Hepatic stellate cell (primary cell): Measurements from ENCODE around the gene FOXD3.
"Not testable (repeated sequence)": the region's sequence is repeated elsewhere in the genome, so short reads cannot be mapped to it uniquely, and the experiment has no call there.

Source experiments
- DNase-seq: peaks from one replicate; pipeline ENCODE4 v3.0.0; 2011; ENCODE audit warnings: low spot score

Gene FOXD3

DNA sequence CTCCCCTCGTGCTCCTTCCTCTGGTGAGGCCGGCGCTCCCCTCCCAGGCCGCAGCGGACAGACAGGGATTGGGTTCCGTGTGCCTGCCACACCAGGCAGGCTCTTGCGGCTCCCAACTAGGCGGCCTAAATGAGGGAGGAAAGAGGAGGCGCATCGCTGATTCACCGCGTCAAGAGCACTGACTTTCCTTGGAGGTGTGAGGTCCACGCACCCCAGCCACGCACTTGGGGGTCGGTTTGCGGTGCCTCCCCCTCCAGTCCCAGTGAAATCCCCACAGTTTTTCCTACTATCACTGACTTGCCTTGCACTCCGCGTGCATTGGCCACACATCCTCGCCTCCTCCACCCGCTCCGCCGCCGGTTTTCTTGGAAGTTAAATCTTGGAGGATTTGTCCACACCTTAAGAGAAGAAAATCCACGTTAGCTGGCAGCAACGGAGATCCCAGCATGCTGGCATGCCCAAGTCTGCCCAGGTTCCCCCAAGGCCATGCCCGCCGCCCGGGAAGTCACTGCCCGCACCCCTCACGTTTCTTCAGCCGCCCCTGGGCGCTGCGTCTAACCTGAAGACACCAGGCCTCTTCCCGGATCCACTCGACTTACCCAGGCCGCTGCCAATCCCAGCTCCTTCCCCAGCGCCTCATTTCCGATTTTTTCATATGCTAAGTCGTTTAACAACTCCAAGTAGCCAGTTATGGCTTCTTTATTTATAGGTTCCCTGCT, 1.1 kb upstream of the FOXD3 start:
- no peak for DNase-seq

DNA sequence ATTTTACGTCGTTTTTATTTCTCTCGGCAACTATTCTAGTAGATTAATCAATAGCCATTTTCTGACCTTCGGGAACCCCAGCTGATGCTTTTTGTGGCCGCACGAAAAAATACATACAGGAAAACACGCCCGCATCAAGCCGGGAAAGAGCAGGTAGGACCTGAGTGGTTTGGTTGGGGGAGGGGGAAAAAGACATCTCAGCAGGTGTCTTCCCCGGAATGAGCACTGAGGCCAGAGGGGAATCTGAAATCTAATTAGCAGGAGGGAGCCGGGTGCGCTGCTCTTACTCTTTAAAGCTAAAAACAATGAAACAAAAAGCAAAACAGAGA, 618 bp upstream of the FOXD3 start:
- DNase-seq: no peak

DNA sequence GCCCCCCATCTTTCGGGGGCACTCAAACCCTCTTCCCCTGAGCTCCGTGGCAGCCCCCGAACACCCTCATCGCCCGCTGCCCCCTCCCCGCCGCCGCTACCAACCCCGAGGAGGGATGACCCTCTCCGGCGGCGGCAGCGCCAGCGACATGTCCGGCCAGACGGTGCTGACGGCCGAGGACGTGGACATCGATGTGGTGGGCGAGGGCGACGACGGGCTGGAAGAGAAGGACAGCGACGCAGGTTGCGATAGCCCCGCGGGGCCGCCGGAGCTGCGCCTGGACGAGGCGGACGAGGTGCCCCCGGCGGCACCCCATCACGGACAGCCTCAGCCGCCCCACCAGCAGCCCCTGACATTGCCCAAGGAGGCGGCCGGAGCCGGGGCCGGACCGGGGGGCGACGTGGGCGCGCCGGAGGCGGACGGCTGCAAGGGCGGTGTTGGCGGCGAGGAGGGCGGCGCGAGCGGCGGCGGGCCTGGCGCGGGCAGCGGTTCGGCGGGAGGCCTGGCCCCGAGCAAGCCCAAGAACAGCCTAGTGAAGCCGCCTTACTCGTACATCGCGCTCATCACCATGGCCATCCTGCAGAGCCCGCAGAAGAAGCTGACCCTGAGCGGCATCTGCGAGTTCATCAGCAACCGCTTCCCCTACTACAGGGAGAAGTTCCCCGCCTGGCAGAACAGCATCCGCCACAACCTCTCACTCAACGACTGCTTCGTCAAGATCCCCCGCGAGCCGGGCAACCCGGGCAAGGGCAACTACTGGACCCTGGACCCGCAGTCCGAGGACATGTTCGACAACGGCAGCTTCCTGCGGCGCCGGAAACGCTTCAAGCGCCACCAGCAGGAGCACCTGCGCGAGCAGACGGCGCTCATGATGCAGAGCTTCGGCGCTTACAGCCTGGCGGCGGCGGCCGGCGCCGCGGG, 837 bp downstream of the FOXD3 start:
- DNase-seq: no peak

DNA sequence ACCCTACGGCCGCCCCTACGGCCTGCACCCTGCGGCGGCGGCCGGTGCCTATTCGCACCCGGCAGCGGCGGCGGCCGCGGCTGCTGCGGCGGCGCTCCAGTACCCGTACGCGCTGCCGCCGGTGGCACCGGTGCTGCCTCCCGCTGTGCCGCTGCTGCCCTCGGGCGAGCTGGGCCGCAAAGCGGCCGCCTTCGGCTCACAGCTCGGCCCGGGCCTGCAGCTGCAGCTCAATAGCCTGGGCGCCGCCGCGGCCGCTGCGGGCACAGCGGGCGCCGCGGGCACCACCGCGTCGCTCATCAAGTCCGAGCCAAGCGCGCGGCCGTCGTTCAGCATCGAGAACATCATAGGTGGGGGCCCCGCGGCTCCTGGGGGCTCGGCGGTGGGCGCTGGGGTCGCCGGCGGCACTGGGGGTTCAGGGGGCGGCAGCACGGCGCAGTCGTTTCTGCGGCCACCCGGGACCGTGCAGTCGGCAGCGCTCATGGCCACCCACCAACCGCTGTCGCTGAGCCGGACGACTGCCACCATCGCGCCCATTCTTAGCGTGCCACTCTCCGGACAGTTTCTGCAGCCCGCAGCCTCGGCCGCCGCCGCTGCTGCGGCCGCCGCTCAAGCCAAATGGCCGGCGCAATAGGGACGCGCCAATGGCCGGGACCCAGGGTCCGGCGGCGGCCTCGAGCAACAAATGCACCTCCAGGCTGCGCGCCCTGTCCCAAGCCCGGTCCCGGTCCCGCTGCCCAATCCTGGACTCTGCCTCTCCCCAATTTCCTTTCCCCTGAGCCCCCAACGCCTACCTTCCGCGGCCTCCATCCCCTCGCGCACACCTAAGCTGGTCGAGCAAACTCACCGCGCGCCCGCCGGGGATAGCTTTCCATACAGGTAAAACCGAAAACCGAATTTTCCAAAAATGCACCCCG, 1.8 kb downstream of the FOXD3 start:
- DNase-seq: no peak

DNA sequence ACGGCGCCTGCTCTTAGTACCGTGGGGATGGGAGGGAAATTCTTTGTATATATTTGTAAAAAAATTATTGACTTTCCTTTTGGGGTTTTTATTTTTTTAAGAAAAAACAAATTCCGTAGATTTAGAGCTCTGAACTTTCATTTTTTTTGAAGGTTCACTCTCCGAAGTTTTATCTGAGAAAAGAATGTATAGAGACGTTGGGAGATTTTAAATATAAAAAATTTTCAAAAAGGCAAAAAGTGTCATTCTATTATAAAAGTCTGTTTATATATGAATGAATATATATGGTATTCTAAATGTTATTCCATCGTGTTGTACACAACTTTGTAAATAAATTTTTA, 2.4 kb downstream of the FOXD3 start:
- DNase-seq: no peak

GRCh38 chr1:63325279-63325985, 3.1 kb downstream of the FOXD3 start:
- DNase-seq: no peak

GRCh38 chr1:63326106-63326472, 3.7 kb downstream of the FOXD3 start:
- DNase-seq: no peak

DNA sequence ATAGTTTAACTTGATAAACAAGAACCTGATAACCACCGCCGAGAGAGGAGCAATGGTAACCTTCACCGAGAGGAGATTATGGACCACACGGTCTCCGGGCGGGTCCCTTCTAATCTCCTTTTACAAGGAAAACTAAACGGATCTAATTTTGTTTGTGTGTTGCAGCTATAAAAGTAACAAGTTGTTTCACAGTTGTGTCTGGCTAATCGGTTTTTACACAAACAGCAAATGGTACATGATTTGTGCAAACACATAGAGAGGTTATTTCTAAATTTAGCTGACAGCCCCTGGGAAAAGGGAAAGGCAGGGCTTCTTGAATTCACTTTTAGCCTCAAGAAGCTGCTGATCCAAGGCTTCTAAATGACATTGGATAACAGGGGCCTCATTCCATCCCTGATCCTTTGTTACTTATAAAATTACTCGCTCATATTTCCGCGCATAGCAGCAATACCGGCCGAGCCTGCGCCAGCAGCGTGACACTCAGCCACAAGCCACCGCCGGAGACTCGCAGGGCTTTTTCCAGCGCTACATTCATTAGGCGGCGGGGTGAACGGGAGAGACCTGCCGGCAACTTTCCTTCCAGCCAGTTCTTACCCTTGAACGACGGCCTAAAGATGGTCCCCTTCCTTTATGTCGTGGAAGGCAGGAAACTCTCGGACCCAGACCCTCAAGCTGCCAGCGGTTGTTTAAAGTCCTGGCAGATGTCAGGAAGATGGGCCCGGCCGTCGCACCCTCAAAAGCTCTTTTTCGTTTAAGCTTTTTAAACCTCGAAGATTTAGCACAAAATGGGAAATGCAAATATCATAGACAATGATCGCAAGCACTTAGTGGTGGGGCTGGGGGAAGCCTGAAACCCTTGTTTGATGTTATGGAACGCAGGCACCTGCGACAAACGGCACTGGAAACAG, 4.4 kb downstream of the FOXD3 start:
- DNase-seq: no peak

- DNase-seq: peak; percentile 75
These were observed 5.2 kb downstream of the FOXD3 start for GRCh38 chr1:63327417-63328054.

DNA sequence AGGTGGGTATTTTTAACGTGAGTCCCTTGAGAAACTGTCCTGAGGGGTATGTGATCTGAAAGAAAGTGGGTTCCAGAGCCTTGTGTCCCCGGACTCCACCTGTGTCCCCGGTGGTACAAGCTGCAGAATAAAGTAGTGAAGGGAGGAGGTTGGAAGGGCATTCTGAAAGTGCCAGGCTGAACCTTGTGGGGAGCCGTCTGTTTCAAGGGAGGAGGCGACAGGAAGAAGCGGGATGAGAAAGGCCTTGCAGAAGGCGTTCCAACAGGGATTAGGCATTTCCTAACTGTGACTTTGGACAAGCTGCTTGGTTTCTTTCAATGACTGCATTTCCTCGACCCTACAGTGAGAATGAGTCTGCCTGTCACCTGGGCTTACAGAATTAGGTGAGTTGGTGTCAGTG, 5.8 kb downstream of the FOXD3 start:
- no peak for DNase-seq

DNA sequence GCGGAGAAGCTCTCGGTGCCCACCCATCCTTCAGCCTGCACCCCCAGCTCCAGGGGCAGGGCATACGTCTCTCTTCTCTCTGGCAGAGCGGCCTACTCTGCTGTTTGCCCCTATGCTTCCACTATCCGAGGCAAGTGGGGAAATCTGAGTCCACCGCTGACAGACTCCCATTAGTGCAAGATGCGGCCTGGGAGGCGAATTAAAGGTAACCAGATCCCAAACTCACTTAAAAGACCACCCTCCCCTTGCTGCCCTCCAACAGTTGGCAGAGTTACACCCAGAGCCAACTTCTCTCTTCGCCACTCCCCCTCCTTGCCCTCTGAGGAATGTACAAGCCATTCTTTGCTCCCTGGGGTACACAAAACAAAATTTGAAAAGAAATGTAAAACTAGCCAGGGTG, 6.4 kb downstream of the FOXD3 start:
- no peak for DNase-seq

GRCh38 chr1:63329621-63330330, 7.4 kb downstream of the FOXD3 start:
- DNase-seq: no peak

GRCh38 chr1:63330331-63330916, 8.1 kb downstream of the FOXD3 start:
- DNase-seq: no peak

GRCh38 chr1:63342402-63342801, 20.0 kb downstream of the FOXD3 start:
- no peak for DNase-seq

GRCh38 chr1:63343922-63344321, 21.6 kb downstream of the FOXD3 start:
- no peak for DNase-seq

DNA sequence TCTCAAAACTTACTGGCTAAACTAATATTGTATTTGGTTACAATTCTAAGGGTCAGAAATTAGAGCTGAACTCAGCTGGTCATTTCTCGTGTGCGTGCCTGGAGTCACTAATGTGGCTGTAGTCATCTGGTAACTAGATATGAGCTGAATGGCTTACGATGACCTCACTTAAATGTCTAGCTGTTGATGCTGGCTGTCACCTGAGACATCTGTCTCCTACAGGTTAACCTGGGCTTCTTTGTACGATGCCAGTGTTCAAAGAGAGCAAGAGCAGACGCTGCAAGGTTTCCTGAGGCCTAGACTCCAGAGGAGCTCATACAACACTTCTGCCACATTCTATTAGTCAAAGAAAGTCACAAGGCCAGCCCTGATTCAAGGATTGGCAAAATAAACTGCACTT, 28.0 kb downstream of the FOXD3 start:
- no peak for DNase-seq

GRCh38 chr1:63352736-63353135, 30.4 kb downstream of the FOXD3 start:
- no peak for DNase-seq

DNA sequence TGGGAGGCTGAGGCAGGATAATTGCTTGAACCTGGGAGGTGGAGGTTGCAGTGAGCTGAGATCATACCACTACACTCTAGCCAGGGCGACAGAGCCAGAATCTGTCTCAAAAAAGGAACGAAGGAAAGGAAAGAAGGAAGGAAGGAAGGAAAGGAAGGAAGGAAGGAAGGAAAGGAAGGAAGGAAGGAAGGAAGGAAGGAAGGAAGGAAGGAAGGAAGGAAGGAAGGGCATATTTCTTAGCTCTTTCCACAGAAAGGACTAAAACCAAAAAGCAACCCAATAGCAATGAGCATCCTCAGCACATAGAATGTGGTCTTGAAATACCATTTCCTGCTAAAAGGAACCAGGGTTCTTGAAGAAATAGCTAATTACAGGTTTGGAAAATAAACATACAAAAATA, 33.9 kb downstream of the FOXD3 start:
- not testable (repeated sequence) for DNase-seq

GRCh38 chr1:63359561-63359960, 37.2 kb downstream of the FOXD3 start:
- no peak for DNase-seq
